Middle frontal gyrus (tissue), 1 donor: Measurements from ENCODE around the gene C4A.
"Not testable (repeated sequence)": the region's sequence is repeated elsewhere in the genome, so short reads cannot be mapped to it uniquely, and the experiment has no call there.

Experiments used
- DNase-seq: peaks from one replicate; pipeline ENCODE4 v3.0.0-alpha.2; 2015; ENCODE audit warnings: low spot score; ENCODE audit errors: extremely low spot score

The C4A gene

DNA sequence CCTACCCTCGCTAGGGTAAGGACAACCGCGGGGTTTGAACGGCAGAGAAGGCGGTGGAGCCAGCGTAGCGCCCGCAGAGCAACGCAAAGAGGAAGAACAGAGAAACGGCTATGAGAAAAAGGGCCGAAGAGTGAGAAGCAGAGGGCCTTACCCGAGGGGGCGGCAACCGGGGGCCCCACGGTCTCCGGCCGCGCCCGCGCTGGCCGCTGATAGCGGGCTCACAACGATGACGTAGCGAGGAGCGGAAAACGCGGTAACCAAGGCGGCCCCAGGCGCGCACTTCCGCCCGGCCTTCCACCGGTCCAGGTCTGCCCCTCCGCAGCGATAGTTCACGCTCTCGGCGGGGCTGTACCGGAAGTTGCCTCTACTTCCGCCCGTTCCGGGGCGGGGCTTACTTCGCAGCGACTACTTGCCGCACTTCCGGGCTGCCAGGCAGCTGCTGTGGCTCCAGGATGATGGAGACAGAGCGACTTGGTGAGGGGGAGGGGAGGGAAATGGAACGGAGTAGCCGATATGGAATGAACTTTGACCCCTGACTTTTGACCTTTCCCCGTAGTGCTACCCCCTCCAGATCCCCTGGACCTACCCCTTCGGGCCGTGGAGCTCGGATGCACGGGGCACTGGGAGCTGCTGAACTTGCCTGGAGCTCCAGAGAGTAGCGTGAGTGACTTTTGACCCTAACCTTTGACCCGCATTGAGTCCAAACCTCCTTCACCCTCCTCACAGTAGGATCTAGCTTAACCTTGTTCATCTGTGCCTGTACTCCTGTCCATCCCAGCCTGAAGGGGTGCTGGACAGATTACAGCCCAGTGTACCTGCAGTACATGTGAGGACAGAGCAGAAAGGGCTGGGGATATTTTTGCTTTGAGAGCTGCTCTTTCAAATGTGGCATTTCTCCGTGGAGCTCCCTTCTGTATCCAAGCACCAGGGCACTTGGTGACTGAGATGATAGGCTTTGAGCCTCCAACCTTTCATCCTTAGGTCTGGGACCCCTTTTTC lies 22.8 kb upstream of the C4A start, which contains the start of the genes NELFE and SKIC2:
NELFE (minus strand) TSS at position 231 of the 999 bp plus-strand sequence. CDS start 525 bp downstream, outside the sequence.
SKIC2 (plus strand) TSS at position 435 of the 999 bp plus-strand sequence; CDS start at position 453, 18 bp downstream.
- DNase-seq: peak; percentile 96

DNA sequence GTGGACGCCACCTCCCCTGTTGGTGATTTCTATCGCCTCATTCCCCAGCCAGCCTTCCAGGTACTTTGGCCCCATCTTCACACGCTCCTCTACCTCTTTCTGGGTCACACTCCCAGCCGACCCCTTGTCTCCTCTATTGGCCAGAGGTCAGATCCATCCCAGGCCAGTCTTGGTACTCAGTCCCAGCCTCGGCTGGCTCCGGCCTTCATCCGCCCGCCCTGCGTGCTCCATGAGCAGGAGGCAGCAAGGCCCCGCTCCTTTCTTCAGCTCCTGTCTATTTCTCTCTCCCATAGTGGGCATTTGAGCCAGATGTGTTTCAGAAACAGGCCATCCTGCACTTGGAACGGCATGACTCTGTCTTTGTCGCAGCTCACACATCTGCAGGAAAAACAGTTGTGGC lies 20.2 kb upstream of the C4A start:
- no peak for DNase-seq

DNA sequence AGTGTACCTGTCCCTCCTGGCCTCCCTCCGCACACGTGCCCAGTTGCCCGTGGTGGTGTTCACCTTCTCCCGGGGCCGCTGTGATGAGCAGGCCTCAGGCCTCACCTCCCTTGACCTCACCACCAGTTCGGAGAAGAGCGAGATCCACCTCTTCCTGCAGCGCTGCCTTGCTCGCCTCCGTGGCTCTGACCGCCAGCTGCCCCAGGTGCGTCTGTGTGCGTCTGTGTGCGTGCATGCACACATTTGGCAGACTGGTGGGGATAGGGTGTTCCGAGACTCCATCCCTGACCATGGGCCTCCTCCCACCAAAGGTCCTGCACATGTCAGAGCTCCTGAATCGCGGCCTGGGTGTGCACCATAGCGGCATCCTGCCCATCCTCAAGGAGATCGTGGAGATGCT lies 17.9 kb upstream of the C4A start:
- DNase-seq: no peak

DNA sequence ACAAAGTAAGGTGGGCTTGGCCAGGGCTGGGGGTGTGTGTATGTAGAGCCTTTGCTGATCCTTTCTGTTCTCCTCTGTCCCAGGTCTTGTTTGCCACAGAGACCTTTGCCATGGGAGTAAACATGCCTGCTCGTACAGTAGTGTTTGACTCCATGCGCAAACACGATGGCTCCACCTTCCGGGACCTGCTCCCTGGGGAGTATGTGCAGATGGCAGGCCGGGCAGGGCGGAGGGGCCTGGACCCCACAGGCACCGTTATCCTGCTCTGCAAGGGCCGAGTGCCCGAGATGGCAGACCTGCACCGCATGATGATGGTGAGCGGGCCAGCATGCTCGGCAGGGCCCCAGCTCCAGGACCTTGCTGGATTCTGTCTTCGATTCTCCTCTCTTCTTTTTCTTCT lies 16.2 kb upstream of the C4A start:
- no peak for DNase-seq

DNA sequence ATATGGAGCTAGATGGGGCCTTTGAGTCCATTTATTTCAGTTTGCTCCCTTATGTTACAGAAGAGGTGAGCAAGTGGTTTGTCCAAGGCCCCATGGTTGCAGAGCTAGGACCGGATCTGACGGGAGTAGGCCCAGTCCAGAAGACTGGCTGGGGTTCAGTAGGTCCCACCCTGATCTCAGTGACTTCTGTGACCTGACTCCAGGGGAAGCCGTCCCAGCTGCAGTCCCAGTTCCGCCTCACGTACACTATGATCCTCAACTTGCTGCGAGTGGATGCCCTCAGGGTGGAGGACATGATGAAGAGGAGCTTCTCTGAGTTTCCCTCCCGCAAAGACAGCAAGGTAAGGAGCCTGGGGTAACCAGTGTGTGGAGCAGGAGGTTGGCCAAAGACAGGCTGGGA lies 15.4 kb upstream of the C4A start:
- no peak for DNase-seq

DNA sequence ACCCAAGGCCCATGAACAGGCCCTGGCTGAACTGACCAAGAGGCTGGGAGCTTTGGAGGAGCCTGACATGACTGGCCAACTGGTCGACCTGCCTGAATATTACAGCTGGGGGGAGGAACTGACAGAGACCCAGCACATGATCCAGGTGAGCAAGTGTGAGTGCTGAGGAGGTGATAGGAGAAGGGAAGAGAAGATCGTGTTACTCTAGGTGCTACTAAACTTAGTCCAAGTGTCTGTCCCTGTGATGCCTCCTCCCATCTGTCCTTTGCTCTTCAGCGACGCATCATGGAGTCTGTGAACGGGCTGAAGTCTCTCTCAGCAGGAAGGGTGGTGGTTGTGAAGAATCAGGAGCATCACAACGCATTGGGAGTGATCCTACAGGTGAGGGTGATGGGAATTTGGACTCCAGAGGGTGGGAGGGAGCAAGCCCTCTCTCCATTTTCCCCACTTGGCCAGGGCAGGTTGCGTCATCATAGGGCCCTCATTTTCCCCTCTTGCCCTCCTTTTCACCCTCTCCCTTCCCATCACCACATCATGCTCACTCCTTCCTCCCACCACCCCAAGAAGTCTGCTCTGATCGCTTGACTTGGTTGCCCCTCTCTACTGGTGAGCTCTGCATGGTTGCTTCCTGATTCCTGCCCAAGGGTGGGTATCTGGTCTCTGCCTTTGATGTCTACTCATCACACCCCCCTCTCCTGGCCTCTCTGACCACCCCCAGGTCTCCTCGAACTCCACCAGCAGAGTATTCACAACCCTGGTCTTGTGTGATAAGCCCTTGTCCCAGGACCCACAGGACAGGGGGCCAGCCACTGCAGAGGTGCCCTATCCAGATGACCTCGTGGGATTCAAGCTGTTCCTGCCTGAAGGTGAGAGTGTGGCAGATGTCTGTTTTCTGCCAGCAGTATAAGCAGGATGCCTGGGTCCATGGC lies 14.6 kb upstream of the C4A start:
- no peak for DNase-seq

DNA sequence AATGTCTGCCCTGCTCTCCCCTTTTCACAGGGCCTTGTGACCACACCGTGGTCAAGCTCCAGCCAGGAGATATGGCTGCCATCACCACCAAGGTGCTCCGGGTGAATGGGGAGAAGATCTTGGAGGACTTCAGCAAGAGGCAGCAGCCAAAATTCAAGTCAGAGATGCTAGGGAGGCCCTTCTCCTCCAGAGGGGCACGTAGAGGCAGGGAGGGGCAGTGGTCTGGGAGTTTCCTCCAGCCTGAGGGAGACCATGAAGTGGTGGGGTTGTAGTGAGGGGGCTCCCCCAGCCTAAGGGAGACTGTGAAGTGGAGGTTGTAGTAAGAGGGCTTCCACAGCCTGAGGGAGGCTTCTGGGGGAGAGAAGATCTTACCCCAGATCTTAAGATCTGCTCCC lies 13.9 kb upstream of the C4A start:
- DNase-seq: no peak

DNA sequence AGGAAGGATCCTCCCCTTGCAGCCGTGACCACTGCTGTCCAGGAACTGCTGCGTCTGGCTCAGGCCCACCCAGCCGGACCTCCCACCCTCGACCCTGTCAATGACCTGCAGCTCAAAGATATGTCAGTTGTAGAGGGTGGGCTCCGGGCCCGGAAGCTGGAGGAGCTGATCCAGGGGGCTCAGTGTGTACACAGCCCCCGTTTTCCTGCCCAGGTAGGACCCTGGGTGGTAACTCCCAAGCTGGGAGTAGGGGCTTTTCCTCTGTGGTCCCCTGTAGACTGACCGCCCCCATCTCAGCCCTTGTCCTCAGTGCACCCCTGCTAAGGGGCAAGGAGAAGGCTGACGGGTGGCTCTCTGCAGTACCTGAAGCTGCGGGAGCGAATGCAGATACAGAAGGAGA lies 13.5 kb upstream of the C4A start:
- DNase-seq: no peak

DNA sequence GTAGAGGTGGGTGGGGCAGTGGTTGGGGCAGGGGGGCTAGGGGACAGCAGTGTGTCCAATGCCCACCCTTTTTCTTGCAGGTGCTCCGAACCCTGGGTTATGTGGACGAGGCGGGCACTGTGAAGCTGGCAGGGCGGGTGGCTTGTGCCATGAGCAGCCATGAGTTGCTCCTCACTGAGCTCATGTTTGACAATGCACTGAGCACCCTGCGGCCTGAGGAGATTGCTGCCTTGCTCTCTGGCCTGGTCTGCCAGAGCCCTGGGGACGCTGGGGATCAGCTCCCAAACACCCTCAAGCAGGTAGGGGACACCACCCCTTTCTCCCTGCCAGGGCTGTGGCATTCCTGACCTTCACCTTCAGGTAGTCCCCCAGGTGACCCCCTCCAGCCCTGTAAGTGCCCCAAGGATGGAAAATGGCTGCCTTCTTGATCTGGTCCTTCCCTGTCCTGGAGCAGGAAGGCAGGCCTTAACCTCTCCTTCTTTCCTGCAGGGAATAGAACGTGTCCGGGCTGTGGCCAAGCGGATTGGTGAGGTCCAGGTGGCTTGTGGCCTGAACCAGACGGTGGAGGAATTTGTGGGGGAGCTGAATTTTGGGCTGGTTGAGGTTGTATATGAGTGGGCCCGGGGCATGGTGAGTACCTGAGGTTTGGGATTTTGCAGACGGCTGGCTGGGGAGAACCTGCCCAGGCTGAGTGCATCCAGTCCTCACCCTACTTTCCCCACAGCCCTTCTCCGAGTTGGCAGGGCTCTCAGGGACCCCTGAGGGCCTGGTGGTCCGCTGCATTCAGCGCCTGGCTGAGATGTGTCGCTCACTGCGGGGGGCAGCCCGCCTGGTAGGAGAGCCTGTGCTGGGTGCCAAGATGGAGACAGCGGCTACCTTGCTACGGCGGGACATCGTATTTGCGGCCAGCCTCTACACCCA lies 12.8 kb upstream of the C4A start:
- no peak for DNase-seq

DNA sequence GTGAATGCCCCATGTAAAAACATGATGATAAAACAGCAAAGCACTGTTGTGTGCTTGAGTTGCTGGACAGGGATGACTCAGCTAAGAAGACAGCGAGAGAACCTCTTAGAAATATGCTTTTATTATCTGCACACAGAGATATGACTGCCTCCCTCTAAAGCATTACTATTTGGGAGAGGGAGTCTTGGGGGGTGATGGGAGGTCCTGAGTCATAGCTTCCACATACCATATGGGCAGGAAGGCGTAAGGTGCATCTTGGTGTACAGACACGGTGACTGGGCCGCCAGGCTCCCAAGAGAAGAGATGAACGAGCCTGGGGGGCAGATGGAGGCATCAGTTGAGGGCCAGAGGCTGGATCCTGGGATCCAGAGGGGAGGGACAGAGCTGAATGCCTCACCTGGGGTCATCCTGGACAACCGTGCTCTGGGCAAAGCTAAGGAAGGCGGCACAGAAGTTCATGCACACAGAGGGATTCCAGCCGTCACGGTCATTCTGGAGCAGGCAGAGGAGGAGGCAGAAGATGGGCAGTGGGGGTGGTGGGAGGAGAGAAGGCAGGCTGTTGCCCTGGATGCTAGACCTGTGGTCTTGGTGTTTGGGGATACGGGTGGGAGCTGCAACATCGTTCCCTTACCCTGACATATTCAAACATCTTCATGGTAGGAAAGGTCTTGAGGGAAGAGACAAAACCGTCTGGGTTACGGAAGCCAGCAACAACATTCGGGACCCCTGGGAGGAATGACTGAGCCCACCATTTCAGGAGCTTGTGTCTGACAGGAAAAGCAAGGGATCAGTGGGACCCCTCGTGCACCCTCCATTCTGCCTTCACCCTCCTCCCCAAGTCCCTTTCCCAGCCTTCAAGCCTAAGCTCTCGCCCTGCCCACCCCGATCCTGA lies 11.9 kb upstream of the C4A start:
- DNase-seq: no peak

DNA sequence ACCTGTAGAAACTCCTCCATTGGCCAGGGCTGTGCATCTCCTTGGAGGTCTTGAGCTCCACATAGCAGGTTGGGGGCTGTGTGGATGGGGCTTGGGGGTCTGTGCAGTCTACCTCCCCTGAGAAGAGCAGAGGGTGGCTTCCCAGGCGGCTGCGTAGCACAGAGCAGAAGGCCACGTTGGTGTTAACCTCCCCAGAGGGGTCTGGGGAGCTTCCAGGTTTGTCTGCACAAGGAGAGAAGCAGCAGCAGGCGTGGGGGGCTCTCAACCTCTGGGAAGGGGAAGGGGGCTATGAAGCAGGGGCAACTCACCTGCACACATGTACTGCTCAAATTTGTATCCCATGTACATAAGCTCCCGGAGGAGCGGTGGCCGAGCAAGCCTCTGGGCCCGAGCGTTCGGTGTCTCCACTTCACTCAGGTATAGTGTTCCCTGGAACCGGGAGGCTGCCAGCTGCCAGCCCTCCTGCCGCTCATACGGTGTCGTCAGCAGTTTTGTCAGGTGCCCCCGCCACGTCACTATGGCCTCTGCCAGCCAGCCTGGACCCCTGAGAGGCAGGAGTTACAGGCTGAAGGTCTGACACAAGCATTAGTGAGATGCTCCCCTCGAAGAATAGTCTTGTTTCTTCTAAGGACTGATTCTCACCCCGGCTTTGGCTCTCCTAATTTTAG lies 11.1 kb upstream of the C4A start:
- no peak for DNase-seq

DNA sequence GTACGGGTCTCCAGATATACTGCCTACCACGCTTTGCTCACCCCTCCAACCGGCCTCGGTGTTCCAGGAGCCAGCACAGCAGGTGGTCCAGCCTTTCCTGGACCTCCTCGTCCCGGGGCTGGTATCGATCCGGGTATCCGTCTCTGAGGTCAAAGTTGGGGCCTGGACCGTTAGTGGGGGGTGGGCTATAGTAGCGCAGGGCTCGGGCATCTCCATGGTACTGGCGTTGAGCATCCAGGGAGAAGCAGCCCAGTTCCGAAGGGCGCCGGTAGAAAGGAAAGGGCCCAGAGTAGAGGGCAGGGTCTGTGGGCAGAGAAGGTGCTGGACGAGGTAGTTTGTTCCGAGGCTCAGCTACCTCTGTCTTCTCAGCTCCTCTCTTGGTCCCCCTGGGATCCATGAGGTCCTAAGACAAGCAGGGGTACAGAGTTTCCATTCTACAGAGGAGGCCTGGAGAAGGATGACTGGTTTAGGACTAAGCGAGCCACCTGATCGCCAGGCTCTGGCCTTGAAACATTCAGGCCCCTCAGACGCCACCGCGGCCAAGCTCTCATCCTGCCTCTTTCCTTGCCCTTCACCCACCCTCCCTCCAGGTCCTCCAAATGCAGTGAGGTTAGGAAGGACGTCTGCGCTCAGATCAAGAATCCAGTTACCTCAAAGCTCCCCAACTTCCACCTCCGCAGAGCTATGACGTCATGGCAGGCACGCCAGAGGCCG lies 10.4 kb upstream of the C4A start:
- peak; percentile 10 for DNase-seq

DNA sequence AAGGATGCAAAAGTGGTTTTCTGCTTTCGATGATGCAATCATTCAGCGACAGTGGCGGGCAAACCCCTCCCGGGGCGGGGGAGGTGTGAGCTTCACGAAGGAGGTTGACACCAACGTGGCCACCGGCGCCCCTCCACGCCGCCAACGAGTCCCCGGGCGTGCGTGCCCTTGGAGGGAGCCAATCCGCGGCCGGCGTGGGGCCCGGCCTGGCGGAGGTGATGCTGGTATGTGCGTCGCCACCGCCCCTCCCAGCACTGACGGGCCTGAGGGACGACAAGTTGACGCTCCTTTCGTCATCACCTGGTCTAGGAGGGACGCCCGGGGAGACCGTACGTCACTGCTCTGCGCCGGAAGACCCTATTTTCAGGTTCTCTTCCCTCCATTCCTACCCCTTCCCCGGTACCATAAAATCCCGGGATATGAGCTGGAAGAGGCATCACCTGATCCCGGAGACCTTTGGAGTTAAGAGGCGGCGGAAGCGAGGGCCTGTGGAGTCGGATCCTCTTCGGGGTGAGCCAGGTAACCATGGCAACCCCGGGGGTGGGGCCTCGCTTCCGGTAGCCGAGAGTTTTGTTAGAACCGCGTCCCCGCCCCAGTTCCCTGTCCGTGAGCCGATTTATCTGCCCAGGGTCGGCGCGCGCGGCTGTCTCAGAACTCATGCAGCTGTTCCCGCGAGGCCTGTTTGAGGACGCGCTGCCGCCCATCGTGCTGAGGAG lies 9.7 kb upstream of the C4A start, which contains the start of gene DXO:
DXO (minus strand) TSS at position 146 of the 716 bp plus-strand sequence. CDS start 463 bp downstream, outside the sequence.
- DNase-seq: peak; percentile 90

DNA sequence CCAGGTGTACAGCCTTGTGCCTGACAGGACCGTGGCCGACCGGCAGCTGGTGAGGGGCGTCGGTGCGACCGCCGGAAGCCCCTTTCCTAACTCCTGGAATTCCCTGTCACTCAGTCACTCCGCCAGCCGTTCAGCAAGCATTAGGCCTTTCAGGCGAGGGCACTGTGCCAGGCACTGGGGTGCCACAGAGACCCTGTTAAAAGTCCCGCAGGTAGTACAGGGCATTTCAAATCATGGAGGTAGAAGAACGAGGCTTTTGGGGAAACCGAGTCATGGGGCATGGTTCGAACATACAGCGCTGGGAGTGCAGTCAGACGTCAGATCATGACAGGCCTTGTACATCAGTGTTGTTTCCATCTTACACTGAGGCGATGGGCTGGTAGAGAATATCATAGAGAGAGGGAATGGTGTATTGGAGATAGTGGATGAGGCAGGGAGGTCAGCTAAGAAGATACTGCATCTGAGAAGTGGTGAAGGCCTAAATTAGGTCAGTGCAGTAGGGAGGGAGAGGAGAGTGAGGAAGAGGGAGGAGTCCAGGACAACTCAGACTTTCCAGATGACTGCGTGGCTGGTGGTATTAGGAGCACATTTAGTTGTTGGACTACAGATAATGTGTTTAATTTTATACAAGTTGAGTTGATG lies 9.0 kb upstream of the C4A start:
- DNase-seq: no peak

DNA sequence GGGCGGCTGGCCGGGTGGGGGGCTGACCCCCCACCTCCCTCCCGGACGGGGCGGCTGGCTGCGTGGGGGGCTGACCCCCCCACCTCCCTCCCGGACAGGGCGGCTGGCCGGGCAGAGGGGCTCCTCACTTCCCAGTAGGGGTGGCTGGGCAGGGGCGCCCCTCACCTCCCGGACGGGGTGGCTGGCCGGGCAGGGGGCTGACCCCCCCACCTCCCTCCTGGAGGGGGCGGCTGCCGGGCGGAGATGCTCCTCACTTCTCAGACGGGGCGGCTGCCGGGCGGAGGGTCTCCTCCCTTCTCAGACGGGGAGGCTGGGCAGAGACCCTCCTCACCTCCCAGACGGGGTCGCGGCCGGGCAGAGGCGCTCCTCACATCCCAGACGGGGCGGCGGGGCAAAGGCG lies 5.8 kb upstream of the C4A start:
- DNase-seq: not testable (repeated sequence)

DNA sequence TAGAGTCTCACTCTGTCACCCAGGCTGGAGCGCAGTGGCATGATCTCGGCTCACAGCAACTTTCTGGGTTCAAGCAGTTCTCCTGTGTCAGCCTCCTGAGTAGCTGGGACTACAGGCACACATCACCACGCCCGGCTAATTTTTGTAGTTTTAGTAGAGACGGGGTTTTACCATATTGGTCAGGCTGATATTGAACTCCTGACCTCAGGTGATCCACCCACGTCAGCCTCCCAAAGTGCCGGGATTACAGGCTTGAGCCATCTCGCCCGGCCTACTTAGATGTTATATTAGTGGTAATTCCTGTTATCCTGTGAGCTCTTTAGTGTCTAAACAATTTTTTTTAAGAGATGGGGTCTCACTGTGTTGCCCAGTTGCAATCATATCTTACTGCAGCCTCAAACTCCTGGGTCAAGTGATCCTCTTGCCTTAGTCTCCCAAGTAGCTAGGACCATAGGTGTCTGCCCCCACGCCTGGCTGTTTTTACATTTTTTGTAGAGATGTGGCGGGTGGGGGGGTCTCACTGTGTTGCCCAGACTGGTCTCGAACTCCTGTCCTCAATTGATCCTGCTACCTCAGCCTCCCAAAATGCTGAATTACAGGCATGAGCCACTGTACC lies 3.9 kb upstream of the C4A start:
- DNase-seq: no peak

DNA sequence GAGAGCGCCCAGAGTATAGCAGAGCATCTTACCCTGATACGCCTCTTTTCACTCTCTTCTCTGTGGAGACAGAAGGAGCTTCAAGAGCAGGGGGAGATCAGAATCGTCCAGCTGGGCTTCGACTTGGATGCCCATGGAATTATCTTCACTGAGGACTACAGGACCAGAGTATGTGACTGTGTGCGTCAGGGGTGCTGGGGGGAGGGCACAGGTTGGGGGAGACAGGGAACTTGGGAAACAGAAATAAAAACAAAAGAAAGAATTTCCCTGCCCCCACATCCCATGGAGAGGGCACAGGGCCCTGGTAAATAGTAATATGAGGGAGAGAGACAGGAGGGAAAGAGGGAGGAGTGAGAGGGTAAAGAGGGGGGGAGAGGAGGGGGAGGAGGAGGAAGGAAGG lies 3.0 kb upstream of the C4A start:
- no peak for DNase-seq
